HG03108 (cell line): ENCODE data around the gene PDE4B.
A peak's percentile ranks its signal among the peaks of the same experiment; 100 is the strongest.
"Not testable (repeated sequence)": the region's sequence is repeated elsewhere in the genome, so short reads cannot be mapped to it uniquely, and the experiment has no call there.

Experiments used
- ATAC-seq: cut with Tn5 transposase; IDR thresholded peaks from one replicate; pipeline ENCODE4 v1.9.1; 2021; ENCODE audit warnings: moderate library complexity; ENCODE audit not compliant: unreplicated experiment

PDE4B gene

DNA sequence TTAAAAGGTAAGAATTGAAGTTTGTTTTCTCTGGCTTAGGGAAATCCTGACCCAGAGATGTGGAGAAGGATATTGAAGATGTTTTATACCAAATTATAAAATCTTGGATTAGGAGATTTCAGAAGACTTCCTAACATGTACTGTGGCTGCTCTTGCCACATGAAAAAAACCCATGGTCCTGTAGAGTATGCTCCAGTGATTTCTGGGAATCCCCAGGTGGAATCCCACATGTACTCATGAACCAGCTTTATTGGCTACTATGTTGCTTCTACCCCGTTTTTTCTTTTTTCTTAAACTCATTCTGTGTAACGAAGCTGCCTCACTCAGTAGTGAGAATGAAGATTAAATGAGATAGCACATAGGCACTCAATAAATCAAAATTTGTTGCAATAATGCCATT lies 608.5 kb downstream of the PDE4B start:
- ATAC-seq = no peak

DNA sequence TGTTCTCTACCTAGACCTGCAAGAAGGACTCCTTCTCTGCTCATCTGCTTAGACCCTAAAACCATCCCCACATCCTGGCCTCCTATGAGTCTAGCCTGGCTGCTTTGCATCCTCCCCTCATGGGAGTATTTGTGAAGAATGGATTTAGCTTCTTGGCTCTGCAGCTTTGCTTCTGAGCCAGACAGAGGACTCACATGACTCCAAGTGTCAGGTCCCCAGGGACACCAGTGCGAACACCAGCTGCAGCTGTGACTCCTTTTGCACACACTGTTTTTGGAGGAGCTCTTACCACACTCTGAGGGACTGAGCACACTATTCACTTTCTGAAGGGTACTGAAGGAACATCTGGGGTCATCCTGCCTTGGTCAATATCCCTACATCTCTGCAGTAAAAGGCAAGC lies 609.5 kb downstream of the PDE4B start:
- ATAC-seq = peak; percentile 81

- ATAC-seq = no peak
Measured at GRCh38 chr1:66403007-66403731, 610.5 kb downstream of the PDE4B start.

- ATAC-seq = no peak
Measured at GRCh38 chr1:66405061-66405460, 612.4 kb downstream of the PDE4B start.

GRCh38 chr1:66411449-66411848 lies 618.8 kb downstream of the PDE4B start:
- ATAC-seq = not testable (repeated sequence)

- ATAC-seq = no peak
Measured at GRCh38 chr1:66412704-66413103, 620.0 kb downstream of the PDE4B start.

DNA sequence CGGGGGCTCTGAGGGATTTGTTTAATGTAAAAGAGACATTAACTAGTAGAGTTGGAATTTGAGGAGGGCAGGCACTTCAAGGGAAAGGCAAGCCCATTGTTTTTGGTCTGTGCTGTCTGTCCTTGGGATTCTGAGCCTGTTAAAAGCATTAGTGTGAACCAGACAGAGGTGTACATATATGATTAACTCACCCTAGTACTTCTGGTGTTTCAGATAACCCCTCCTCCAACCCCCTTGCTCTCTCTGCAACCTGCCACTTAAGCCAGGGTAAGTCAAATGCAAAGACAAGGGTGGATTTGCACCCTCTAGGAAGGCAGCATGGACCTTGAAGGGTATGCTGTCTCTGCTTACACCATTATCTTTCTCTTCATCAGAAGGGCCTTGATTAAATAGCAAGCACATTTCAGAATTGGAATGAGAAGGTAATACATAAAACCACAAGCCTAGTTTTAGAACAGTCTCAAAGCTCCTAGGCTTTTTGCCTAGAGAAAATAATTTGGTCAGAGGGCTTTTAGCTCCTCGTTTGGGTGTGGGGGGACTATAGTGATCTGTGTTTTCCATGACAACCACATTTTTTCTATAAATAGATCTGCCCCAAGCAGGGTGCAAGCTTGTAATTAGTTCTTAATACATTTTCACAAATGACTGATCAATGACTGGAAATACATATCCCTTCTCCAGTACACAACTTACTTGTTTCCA lies 620.6 kb downstream of the PDE4B start:
- ATAC-seq = no peak

DNA sequence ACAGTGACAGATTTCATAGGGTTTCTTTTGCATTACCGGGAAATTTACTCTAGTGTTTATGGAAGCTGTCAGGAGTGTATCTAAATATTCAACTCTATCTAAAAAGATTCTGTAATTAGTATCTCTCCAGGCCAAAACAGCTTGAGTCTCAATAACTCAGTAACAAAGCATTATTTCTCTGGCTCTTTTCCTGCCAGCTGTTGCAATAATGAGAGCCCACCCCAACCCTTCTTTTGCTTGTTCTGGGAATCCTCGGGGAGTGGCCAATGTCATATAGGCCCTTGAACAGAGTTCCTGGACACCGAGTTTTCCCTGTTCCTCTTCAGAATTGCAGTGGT lies 621.1 kb downstream of the PDE4B start:
- ATAC-seq = no peak

DNA sequence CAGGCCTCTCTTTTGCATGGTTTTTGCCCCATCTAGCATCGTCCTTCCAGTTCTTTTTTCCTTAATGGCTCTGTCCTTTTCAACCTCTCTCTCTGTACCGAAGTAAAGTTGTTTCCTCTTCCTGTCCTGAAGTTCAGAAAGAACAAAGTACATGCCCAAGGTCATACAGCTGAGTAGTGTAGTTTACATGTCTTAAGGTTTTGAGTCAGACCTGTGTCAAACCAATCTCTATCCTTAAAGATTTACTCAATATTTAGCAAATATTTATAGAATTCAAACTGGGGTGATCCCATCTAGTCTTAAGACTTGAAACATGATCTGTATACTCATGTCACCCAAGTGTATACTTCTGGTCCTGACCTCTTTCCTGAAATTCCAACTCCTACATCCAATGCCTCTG lies 622.6 kb downstream of the PDE4B start:
- no peak for ATAC-seq

GRCh38 chr1:66415866-66416265 lies 623.2 kb downstream of the PDE4B start:
- ATAC-seq = no peak

- ATAC-seq = no peak
Measured at GRCh38 chr1:66416295-66416694, 623.6 kb downstream of the PDE4B start.

DNA sequence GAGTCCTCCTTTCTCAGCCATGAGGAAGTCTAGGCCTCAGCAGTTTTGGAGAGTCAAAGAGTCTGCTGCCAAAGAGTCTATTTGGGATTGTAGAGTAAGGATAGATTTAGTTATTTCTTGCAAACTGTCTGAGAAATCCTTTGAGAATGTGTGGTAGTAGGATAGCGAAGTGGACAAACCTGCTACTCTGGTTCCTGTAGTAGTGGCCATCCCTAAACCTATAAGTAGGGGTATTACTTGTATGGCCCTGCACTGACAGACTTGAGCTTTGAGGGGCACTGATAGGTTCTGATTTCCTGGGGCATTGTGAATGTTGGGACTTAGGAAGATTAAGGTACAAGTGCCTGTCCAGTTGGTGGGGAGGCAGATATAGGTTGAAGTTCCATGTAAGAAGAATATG lies 625.3 kb downstream of the PDE4B start:
- ATAC-seq = no peak

DNA sequence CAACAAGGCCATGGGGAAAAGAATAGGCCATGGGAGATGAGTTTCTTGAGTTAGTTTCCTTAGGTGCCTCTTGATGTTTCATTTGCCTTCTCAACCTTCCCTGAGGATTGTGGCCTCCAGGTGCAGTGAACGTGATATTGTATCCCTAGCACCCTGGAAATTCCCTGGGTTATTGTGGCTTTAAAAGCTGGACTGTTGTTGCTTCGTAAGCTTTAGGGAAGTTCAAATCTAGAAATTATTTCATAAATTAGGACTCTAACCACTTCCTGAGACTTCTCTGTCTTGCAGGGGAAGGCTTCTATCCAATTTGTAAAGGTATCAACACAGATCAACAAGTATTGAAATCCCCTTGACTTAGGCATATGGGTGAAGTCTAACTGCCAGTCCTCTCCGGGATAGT lies 627.5 kb downstream of the PDE4B start:
- not testable (repeated sequence) for ATAC-seq

DNA sequence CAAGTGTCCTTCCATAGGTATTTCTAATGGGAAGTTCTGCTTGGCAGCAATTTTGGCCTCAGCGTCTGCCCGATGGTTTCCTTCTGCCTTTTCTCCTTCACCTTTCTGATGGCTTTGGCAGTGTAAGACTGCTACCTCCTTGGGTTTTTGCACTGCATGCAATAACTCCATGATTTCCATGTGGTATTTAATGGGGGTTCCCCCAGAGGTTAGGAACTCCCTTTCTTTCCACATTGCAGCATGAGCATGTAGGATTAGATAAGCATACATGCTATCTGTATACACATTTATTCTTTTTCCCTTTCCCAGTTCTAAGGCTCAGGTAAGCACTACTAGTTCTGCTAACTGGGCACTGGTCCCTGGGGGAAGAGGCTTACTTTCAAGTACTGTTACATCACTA lies 628.2 kb downstream of the PDE4B start:
- not testable (repeated sequence) for ATAC-seq

DNA sequence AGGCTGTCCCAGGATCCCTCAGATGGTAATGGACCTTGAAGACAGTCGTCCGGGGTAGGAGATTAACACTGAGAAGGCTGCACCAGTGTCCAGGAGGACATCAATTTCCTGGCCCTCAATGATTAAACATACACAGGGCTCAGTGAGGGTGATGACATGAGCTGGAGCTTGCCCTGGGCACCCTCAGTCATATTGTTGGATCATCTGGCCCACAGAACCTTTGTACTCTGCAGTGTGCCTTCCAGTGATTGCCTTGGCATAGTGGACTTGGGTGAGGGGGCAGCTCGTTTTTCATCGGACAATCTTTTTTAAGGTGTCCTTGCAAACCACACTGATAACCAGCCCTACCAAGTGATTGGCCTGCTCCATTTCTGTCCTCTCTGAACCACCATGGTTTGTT lies 630.1 kb downstream of the PDE4B start:
- no peak for ATAC-seq
